Thyroid gland (tissue), 4 donors: Measurements from ENCODE around the gene LAMP2.

Experiments
- CTCF ChIP-seq, 6 experiments: fragments of 200-600 bp in 3 of 6; fragments of 450-650 bp in 3 of 6; sonication (generic) in 3 of 6; IDR thresholded peaks; one replicate each; pipeline ENCODE4 v1.5.1; 2016 to 2019; ENCODE audit warnings: antibody characterized with exemption in 6 of 6, mild to moderate bottlenecking in 2 of 6, inconsistent platforms in 1 of 6, moderate library complexity in 1 of 6
- POLR2A ChIP-seq, 2 donors: fragments of 450-650 bp; IDR thresholded peaks; one replicate each; pipeline ENCODE4 v1.6.1; 2017; ENCODE audit warnings: antibody characterized with exemption in 2 of 2, mild to moderate bottlenecking in 2 of 2, moderate library complexity in 1 of 2

DNA sequence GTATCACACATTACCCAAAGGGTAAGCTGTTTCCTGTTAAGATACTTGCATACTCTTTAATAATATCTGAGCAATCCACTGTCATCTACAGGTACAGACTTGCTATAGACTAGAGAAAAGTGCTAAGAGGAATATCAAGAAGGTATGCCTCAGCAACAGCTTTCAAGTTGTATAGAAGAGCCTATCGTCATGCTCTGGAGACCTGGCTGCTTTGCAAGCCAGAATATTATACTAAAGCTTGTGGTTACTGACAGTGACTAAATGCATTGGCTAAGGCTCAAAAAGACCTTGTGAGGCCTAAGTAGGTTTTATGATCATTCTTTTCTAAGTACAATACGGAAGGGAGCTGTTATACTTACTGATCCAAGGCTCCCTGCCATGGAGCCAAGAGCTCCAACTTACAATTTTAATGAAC is 11.3 kb downstream of the LAMP2 start:
- TF ChIP-seq POLR2A (IDR thresholded peaks at IDR 0.05) (no peak), CTCF (IDR thresholded peaks at IDR 0.05) (no peak)
